ENCODE measurements around the gene IL22RA1.

- TF ChIP-seq POLR2AphosphoS5 (IDR thresholded peaks at IDR 0.05) (no peak), EP300 (IDR thresholded peaks at IDR 0.05) (no peak), POLR2A (IDR thresholded peaks at IDR 0.05) (no peak)
These were observed 39.1 kb upstream of the IL22RA1 start for GRCh38 chr1:24182061-24182460.
